HG03442 (cell line): Measurements from ENCODE around the gene TMED7.

Experiments
- ATAC-seq: cut with Tn5 transposase; IDR thresholded peaks from one replicate; pipeline ENCODE4 v1.9.1; 2021; ENCODE audit warnings: mild to moderate bottlenecking, moderate library complexity; ENCODE audit not compliant: unreplicated experiment

The TMED7 gene

DNA sequence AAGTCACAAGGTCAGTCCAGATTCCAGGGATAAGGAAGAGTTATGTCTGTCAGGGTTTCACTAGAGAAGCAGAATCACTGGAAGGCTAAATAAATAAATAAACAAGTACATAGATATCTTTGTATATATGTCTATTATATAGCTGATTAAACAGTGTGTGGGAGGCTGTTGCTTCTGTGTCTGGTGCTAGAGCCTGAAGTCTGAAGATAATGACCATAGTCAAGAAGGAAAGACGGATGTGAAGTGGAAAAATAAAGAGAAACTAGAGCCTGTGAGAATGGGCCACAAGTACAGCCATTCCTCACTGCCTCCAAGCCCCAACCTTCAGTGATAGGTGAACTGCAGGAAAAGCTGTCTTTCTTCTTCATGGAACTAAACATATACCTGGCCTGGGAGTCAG is 4.1 kb upstream of the TMED7 start:
- no peak for ATAC-seq

DNA sequence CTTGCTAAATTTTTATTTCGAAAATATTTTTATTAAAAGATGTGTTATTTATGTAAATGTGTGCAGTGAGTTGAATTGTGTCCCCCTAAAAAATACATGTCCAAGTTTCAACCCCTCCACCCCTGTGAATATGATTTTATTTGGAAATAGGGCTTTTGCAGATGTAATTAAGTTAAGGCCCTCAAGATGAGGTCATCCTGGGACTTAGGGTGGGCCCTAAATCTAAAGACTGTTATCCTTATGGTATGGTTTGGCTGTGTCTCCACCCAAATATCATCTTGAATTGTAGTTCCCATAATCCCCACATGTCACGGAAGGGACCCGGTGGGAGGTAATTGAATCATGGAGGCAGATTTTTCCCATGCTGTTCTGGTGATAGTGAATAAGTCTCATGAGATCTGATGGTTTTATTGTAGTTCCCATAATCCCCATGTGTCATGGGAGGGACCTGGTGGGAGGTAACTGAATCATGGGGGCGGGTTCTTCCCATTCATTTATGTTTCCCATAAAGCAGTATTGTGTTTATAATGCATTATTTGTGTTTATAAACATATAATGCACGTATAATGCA is 1.5 kb upstream of the TMED7 start:
- ATAC-seq: no peak

DNA sequence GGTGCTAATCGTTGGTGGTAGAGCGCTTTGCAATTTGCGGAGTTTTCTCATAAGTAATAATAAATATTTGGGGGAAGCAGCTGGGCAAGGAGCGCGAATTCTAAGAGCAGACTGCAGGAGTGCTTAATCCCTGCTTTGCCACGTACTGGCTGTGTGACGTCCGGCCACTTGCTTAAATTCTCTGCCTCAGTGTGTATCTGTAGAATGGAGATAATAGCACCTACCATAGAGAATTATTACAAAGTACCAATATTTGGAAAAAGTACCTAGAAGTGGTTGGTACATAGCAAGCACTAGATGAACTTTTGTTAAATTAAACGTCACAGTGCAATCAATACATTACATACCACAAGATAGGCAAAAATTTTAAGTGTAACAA is 598 bp upstream of the TMED7 start:
- peak; percentile 23 for ATAC-seq

DNA sequence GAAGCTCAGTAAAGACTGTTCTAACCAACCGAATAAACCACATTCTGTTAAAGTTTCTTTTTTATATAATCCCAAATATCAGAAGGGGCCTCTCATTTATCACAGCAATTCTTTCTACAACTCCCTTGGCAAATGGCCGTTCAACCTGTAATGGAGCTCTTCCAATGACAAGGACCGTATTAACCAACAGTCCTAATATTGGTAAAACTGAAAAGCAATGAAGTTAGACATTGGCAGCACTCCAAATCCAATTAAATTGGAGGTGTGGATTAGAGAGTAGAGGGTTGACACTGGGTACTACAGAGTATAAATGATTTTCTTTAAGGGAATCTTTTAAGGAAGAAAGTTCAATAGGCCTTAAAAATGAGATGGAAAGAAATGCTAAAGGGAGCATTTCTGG is 842 bp downstream of the TMED7 start:
- ATAC-seq: no peak

DNA sequence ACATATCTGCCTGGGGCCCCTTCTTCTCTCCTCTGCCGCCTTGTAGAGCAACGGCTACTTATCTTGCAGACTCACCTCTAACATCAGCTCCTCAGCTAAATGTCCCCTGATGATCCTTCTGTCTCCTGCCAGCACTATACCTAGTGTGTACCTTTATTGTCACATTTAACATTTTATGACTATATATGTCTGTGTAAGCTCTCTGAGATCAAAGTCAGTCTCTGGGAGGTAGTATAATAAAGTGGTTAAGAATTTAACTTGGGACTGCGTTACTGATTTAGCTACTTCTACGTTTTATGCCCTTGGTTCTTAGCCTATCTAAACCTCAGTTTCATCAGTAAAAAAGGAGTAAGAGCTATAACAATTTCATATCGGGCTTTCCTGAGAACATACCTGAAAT is 2.2 kb downstream of the TMED7 start:
- no peak for ATAC-seq

DNA sequence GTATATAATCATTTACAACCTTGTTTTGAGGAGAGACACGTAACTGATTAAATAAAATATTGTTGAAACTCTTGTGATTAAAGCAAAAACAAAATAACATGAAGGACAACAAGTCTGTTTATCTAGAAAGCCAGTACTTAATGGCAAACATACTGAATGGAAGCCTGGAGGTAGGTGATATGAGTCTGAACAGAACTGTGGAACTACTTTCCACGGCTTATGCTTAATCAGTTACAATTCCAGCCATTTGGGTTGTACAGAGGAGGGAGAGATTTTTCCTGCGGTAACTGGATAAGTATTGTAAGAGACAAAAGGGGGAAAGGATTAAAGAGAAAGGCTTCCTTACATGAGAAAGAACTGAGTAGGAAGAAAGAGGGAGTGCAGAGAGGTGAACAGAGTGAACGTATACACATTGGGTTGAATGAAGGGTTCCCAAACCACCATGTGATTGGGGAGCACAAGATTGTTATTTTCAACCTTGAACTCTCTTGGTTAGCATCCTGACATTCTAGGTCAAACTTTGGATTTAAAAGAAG is 4.4 kb downstream of the TMED7 start:
- ATAC-seq: no peak

DNA sequence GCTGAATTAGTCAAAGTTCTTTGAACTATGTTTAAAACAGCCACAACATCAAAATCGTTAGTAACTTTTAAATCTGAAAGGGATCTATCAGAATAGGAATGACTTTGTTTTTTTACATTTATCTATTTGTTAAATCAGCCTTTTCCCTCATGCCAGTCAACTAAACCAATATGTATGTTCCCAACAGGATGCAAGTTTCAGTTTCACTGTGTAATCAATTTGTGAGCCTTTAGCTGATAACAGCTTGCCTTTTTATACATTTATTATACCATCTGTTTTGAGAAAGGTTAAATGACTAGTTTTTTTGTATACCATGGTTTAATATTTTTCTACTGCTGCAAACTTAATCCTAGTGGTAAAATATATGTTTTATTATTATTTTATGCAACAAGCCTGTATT is 8.9 kb downstream of the TMED7 start:
- ATAC-seq: no peak

DNA sequence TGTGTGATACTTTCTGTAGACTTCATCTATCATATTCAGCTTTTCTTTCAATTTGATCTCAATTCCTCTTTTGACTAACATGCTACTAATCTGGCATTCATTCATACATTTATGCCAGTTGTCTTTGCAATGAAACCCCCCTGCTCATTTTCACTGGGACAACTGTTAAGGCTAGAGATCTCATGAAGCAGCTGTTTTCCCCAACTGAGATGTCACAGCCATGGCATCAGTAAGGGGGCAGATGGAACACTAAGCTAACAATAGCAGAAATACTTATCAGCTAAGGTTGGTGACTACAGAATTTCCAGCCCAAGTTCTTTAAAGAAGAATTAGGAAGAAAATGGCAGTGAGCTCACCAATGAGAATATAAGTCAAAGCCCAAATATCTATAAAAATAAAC is 9.4 kb downstream of the TMED7 start:
- no peak for ATAC-seq

DNA sequence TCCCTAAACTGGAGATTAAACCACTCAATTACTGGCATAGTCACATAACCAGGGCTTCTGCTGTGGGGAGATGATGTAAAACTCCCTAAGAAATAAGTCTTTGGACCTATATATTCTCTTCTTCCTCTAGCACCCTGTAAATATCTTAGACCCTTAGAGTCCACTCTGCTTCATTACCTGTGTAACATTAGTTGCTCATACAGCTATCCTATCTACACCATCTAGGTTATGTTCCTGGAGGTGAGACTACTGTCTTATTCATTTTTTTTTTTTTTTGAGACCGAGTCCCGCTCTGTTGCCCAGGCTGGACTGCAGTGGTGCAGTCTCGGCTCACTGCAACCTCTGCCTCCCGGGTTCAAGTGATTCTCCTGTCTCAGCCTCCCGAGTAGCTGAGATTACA is 14.0 kb downstream of the TMED7 start:
- no peak for ATAC-seq

DNA sequence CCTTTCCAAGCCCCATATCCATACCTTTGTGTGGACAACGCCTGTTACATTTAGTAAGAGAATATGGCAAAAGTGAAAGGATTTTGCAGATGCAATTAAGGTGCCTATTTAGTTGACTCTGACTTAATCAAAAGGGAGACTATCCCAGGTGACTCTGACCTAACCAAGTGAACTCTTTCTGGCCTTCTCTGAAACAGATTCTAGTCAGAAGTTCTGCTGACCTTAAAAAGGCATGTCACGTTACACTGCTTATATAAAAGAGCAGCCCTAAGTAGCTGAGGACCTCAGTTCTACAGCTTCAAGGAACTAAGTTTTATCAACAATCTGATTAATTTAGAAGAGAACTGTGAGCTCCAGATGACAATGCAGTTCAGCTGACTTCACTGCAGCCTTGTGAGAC is 17.9 kb downstream of the TMED7 start:
- no peak for ATAC-seq

DNA sequence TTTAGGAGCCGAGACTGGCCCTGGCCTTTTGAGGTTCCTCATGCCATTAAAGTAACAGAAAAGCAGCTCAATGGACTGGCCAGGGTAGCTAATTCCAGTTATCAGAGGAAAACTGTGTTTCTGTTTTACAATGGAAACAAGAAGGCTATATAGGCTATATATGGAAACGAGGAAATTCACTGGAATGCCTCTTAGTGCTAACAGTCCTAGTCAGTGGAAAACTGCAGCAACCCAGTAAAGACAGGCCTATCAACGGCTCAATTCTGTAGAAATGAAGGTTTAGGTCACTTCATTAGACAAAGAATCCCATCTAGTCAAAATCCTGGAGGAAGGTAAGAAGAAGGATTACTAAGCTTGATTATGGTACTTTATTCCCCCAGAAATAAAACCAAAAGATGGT is 20.4 kb downstream of the TMED7 start:
- no peak for ATAC-seq

DNA sequence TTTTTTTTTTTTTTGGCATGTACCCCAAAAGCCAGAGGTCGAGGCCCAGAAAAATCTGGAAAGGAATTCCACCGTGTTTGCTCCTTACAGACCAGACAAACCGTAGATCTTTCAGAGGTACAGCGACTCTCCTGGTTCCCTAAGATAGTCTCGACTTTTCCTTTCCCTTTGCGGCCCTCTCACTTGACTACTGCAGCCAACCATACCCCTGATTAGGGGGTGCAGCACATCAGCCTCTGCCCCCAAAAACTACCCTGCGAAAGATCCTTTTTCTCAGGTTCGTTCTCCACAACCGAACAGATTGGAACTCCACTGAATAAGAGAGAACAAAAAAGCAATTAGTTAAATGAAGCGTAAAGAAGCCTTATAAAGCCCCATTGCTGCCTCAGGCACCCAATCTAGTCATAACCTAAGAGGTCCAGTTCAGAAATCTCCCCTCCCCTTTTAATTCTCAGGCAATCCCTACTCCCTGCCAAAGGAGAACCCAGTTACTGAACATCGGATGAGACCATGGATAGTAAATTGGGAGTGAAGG is 23.2 kb downstream of the TMED7 start:
- peak; percentile 0 for ATAC-seq

DNA sequence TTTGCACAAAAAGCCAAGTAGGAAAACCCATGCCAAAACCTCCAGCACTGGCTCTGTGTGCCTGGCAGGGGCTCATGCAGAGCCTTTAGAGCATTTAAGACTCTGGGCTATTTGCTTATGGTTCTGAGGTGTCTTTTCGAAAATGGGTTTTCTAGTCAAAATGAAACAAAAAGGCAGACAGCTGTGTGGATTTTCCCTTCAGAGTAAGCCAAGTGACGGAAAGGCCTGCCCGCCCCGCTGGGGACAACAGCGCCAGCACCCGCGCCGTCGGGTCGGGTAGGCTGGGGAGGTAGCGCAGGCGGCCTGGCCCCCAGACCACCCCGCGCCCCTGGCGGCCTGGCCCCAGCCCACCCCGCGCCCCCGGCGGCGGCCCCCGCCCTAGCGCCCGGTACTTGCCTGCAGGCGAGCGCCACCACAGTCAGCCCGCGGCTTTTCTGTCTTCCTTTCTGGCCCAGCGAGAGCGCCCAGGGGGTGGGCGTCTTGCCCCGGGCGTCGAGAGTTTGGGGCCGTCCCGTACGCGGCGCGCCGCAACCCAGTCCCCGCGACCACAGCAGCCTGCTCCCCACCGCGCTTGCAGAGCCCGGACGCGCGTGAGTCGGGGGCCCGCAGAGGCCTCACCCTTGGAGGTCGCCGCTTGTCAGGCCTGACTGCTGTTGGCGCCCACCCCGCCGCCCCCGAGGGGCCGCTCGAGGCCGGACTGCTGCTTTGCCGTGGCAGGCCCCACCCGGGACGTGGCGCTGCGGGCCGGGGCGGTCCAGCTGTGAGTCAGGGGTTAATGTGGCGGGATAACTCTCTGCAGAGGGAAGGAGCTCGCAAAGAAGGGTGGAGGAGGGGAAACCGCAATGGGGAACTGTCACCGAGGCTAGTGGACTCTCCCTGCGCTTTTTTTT is 23.9 kb downstream of the TMED7 start, which contains the start of gene TICAM2:
Gene TICAM2 (minus strand): TSS at position 779 of the 890 bp plus-strand sequence. CDS start 21,223 bp downstream, outside the sequence.
- peak; percentile 70 for ATAC-seq

DNA sequence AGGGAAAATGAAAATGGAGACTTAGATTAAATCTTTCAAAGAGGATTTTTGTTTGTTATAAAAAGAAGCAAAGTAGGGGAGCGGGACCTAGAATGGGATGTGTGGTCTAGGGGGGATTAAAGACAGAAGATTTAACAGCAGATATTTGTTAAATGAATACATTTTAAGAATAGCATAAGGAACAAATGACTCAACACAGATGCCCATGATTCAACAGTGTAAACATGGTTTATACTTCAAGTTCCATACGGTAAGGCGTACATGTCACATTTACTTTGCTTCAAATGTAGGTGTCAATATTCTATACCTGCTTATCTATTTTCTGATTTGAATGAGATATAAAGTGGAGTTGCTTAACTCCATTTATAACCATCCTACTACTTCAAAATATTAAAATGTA is 25.1 kb downstream of the TMED7 start:
- ATAC-seq: no peak

DNA sequence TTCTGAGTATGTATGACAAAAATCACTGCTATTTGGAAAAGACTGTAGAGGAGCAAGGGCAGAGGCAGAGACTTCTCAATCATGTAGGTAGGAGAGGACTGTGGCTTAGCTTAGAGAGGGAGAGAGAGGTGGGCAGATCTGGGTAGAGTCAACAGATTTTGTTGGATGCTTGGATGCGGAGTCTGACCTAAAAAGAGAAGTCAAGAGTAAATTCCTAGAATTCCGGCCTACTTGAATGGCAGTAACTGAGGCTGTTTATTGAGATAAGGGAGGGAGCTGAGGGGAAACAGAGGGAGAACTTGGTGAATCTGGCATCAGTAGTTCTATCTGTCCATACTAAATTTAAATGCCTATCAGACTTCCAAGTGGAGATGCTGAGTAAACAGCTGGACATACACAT is 25.9 kb downstream of the TMED7 start:
- ATAC-seq: peak; percentile 4

DNA sequence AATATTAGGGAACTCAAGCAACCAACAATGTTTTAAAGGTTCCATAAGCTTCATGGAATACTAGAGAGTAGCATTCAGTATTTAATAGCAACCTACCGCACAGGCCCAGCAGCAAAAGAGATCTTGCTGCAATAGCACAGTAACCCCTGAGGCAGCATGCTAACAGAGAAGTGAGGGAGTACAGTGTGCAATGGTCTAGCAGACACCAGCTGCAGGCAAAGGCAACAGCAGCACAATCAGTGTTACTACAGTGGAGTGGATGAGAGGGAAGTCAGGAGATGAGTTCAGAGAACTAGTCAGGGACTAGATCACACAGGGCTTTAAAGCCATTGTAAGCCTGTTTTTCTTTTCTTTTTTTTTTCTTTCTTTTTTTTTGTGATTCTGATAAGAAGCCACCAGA is 26.3 kb downstream of the TMED7 start:
- peak; percentile 40 for ATAC-seq

DNA sequence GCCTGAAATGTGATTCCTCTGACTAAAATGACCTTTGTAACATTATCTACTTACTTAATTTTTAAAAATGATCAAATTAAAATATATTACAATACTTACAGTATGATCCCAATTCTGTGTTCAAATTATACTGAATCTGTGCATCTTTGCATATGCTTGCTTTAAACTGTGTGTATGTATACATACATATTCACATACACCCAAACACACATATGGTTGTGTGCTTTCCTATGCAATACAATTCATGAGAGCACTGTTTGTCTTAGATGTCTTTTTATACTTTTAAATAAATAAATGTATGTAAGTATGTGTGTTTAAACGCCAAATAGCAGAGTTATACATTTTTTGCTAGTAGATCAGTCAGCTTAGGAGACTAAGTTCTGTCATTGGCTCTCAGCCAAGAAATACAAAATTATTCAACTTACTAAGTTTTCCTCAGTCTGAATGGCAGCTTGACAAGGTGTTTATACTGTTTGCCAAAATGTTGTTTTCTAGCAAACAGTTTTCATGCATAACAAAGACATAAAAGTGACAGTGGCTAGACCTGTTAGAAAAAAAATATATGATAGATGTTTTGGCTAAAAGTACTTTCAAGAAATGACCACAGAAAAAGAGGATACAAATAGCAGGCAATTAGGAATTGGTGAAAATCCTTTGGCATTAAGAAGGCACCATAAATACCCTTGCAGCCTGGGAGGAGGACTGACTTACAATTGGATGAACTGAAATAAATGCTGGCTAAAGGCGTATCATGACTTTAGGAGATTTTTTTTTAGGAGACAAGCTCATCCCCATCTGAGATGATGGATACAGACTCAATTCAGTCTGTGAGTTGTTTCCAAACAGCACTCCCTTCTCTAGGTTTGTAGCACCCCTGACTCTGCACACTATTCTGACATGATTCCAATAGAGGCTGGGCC is 31.4 kb downstream of the TMED7 start:
- no peak for ATAC-seq

DNA sequence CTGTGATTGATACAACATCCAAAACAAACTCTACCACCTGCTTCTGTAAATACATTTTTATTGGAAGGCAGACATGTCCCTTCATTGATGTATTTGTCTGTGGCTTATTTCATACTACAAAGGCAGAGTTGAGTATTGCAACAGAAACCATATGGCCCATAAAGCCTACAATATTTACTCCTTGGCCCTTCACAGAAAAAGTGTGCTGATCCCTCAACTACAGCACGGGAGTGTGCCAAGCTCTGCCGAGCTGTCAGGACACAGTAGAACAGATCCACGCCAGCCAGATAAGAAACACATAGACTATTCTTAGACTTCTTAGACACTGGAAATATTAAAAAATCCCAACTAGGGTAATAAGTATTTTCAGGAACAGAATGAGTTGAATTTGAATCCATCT is 36.8 kb downstream of the TMED7 start:
- no peak for ATAC-seq

DNA sequence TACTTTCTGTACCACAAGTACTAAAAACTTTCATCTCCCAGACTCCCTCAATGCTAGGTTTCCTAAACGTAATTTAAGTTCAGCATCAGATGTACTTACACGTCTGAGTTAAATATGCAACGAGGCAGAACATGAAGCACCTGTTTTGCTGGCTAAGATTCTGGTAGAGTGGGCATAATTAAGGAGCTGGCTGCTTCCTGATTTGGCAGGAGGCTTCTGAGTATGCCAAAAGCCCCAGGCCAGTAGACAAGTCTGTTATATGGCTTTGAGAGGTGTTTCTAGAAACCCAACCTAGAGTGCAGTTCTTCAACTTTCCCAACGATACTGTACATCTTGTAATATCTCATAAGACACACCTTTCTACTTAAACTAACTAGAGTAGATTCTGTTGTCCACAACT is 37.2 kb downstream of the TMED7 start:
- ATAC-seq: no peak

DNA sequence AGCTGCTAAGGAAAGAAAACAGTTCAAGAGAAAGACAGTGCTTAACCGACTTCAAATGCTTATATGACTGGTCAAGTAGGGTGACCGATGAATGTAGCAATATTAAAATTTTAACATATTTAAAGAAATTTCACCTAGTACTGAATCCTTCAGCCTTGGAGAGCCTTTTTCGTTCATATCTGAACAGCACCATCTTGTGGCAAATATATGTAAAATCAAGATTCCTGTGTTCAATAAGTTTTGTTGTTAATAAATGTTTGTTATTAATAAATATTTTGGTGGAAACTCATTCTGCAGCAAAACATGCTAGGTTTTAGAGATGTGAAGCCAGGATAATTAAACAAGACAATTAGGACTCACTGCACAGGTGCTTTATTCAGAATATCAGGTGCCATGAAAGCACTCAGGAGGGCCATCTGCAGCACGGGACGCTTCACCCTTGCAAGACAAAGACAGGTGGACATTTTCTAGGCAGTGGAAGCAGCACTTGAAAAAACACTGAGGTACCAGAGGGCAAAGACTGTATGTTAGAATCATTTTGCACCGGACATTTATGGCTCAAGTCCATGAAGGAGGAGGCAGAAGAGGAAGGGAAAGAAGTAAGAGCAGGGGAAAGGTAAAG is 39.2 kb downstream of the TMED7 start:
- peak; percentile 47 for ATAC-seq

DNA sequence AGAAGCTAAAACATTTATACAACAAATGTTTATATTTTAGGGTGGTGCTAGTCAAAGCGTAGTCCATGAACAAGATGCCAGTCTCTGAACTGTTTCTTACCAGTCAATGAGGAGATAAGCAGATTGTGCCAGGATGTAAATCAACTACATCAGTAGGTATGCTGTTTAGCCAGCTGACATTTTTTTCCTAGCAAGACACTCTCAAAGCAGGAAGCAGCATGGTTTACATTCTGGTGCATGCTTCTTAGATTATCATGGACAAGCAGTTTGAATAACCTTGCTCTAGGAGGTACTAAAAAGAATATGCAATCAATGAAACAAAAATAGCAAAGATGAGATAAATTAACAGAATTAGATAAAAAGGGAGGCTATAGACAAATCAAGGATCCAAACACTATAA is 40.6 kb downstream of the TMED7 start:
- ATAC-seq: no peak
